ENCODE measurements around the gene CDH12.
A peak's percentile ranks its signal among the peaks of the same experiment; 100 is the strongest.

Gene CDH12

DNA sequence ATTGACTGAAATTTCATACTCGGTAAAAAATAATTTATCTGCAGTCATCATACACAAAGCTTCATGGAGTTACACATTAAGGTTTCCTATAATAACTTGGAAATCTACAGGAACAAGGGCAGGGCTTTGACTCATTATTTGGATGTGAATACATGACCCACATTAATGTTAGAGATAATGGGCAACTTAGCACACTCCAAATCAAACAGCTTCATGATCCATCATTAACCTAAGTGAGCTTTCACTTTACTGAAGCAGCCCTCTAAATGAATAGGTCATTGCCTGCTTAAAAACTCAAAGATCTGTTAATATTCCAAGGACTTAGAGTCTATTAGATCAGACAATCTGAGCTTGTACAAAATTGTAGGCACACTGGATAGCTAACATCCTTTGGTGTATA is 9.0 kb downstream of the CDH12 start:
- Histone ChIP-seq H3K9me3 (ENCODE audit: insufficient read depth, low read length) (no peaks in the 10 kb centered on the region), H4K20me1 (ENCODE audit: insufficient read depth, low read length) (no peaks in the 10 kb centered on the region), H3K36me3 (replicated peaks; ENCODE audit: low read depth, low read length) (no peaks in the 10 kb centered on the region), H3K79me2 (ENCODE audit: low read length) (no peaks in the 10 kb centered on the region), H3K4me1 (ENCODE audit: low read length) (no peaks in the 10 kb centered on the region), H3K27me3 (ENCODE audit: low read depth, low read length) (no peaks in the 10 kb centered on the region), H2AFZ (ENCODE audit: low read depth, low read length) (no peak overlapping the region), H3K4me3 (ENCODE audit: low read length) (no peak overlapping the region), H3K9ac (ENCODE audit: low read length) (no peak overlapping the region), H3K4me2 (ENCODE audit: low read length) (no peak overlapping the region), H3K27ac (ENCODE audit: low read length) (no peak overlapping the region)
- TF ChIP-seq, protein P1, sequence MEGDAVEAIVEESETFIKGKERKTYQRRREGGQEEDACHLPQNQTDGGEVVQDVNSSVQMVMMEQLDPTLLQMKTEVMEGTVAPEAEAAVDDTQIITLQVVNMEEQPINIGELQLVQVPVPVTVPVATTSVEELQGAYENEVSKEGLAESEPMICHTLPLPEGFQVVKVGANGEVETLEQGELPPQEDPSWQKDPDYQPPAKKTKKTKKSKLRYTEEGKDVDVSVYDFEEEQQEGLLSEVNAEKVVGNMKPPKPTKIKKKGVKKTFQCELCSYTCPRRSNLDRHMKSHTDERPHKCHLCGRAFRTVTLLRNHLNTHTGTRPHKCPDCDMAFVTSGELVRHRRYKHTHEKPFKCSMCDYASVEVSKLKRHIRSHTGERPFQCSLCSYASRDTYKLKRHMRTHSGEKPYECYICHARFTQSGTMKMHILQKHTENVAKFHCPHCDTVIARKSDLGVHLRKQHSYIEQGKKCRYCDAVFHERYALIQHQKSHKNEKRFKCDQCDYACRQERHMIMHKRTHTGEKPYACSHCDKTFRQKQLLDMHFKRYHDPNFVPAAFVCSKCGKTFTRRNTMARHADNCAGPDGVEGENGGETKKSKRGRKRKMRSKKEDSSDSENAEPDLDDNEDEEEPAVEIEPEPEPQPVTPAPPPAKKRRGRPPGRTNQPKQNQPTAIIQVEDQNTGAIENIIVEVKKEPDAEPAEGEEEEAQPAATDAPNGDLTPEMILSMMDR (IDR thresholded peaks at IDR 0.05; ENCODE audit: low read depth, low read length), result no peak
- TF ChIP-seq EZH2phosphoT487 (IDR thresholded peaks at IDR 0.05; ENCODE audit: low read depth), result no peak

DNA sequence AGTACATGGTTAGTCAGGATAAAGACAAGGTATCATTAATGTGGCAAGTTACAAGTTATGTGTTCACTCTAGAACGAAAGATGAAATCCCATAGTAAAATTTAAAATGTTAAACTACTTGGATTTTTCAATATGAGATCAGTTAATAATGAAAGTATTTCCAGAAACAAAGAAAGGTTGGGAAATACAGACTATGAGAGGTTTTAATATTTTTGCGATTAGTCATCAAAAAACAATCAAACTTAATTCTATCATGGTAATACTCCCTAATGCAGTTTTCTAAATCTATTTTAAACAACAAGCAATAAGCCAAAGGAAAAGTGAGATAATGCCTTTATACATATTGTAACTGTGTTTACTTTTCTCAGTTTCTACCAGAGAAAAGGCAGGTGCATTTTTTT is 10.6 kb downstream of the CDH12 start:
- H3K27me3 ChIP-seq (ENCODE audit: low read depth, low read length), result no peaks in the 10 kb centered on the region
- TF ChIP-seq, protein P1 (IDR thresholded peaks at IDR 0.05; ENCODE audit: low read depth, low read length), result no peak
- TF ChIP-seq EZH2phosphoT487 (IDR thresholded peaks at IDR 0.05; ENCODE audit: low read depth), result no peak
- no peak overlapping the region for H3K9ac ChIP-seq (ENCODE audit: low read length)

DNA sequence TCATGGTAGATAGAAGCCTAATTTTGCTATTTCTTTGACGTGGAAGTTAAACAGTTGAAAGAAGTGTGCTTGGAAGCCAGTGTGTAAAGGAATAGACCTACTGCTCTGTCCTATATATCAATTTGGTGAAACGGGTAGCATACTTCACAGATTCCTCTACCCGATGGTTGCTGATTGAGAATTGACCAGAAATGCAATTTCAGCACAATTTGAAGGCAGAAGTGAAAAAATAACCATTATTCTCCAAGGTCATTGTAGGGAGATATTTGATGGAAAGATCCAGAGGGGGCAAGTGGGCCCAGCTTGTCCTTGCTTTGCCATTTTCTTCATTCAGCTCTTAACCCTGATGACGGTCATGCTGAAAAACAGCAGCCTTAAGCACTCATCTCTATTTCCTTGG is 15.3 kb downstream of the CDH12 start:
- Histone ChIP-seq H3K79me2 (ENCODE audit: low read length) (no peaks in the 10 kb centered on the region), H2AFZ (ENCODE audit: low read depth, low read length) (no peak overlapping the region), H3K36me3 (replicated peaks; ENCODE audit: low read depth, low read length) (no peaks in the 10 kb centered on the region), H4K20me1 (ENCODE audit: insufficient read depth, low read length) (no peaks in the 10 kb centered on the region), H3K9ac (ENCODE audit: low read length) (no peak overlapping the region), H3K9me3 (ENCODE audit: insufficient read depth, low read length) (no peaks in the 10 kb centered on the region), H3K27me3 (ENCODE audit: low read depth, low read length) (no peaks in the 10 kb centered on the region), H3K4me2 (ENCODE audit: low read length) (peak overlapping the region; percentile 59), H3K4me1 (ENCODE audit: low read length) (peaks cover 13% of the 10 kb centered on the region), H3K27ac (ENCODE audit: low read length) (no peak overlapping the region), H3K4me3 (ENCODE audit: low read length) (no peak overlapping the region)
- TF ChIP-seq, protein P1 (IDR thresholded peaks at IDR 0.05; ENCODE audit: low read depth, low read length), result no peak

More for the DNA sequence above, 10.6 kb downstream of the CDH12 start:
- Histone ChIP-seq H3K4me2 (ENCODE audit: low read length) (no peak overlapping the region), H3K27ac (ENCODE audit: low read length) (no peak overlapping the region), H3K36me3 (replicated peaks; ENCODE audit: low read depth, low read length) (no peaks in the 10 kb centered on the region), H3K4me3 (ENCODE audit: low read length) (no peak overlapping the region), H3K79me2 (ENCODE audit: low read length) (no peaks in the 10 kb centered on the region), H2AFZ (ENCODE audit: low read depth, low read length) (no peak overlapping the region), H4K20me1 (ENCODE audit: insufficient read depth, low read length) (no peaks in the 10 kb centered on the region), H3K9me3 (ENCODE audit: insufficient read depth, low read length) (no peaks in the 10 kb centered on the region), H3K4me1 (ENCODE audit: low read length) (peaks cover 12% of the 10 kb centered on the region)

DNA sequence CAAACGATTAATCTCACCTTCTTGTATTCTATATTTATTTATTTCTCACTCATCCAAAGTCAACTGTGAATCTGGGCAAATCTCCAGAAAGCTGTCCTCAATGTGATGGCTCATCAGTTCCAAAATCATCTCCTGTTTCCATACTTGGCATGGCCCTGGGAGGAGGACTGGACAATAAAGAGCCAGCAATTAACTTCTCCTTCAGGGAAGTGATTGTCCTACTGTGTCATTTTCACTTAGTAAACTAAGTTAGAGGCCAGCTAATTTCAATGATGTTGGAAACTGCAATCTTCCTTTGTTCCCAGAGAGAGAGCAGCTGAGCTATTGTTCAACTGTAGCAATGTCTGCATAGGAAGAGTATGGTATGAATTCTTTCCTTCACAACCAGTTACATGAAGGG is 17.5 kb downstream of the CDH12 start:
- TF ChIP-seq, protein P1 (IDR thresholded peaks at IDR 0.05; ENCODE audit: low read depth, low read length), result no peak
- no peak for TF ChIP-seq EZH2phosphoT487 (IDR thresholded peaks at IDR 0.05; ENCODE audit: low read depth)
- H3K4me1 ChIP-seq (ENCODE audit: low read length), result peaks cover 13% of the 10 kb centered on the region
- no peak overlapping the region for H3K4me2 ChIP-seq (ENCODE audit: low read length)
- no peaks in the 10 kb centered on the region for H4K20me1 ChIP-seq (ENCODE audit: insufficient read depth, low read length)
- no peaks in the 10 kb centered on the region for H3K9me3 ChIP-seq (ENCODE audit: insufficient read depth, low read length)
- no peaks in the 10 kb centered on the region for H3K36me3 ChIP-seq (replicated peaks; ENCODE audit: low read depth, low read length)
- no peak overlapping the region for H2AFZ ChIP-seq (ENCODE audit: low read depth, low read length)
- H3K79me2 ChIP-seq (ENCODE audit: low read length), result no peaks in the 10 kb centered on the region
- no peak overlapping the region for H3K4me3 ChIP-seq (ENCODE audit: low read length)
- H3K27me3 ChIP-seq (ENCODE audit: low read depth, low read length), result no peaks in the 10 kb centered on the region
- H3K9ac ChIP-seq (ENCODE audit: low read length), result no peak overlapping the region
- no peak overlapping the region for H3K27ac ChIP-seq (ENCODE audit: low read length)
